Raji (cell line): ENCODE data around the gene MED29.

Experiments
- POLR2A ChIP-seq: IDR thresholded peaks from 2 replicates; pipeline ENCODE4 v1.6.1; 2011; ENCODE audit warnings: low read depth, low read length, control low read depth; ENCODE audit not compliant: insufficient read depth

The MED29 gene

GRCh38 chr19:39424934-39425333, 33.8 kb downstream of the MED29 start:
- no peak for TF ChIP-seq POLR2A

GRCh38 chr19:39425744-39426143, 34.6 kb downstream of the MED29 start:
- no peak for TF ChIP-seq POLR2A

GRCh38 chr19:39426170-39426569, 35.0 kb downstream of the MED29 start:
- no peak for TF ChIP-seq POLR2A

- no peak for TF ChIP-seq POLR2A
Observed at GRCh38 chr19:39427707-39428106, 36.5 kb downstream of the MED29 start.

- TF ChIP-seq POLR2A: no peak
Observed at GRCh38 chr19:39428283-39429112, 37.3 kb downstream of the MED29 start.

GRCh38 chr19:39430675-39431593, 39.8 kb downstream of the MED29 start:
- TF ChIP-seq POLR2A: peak; percentile 55; the same call in 1 of the 2 replicates

DNA sequence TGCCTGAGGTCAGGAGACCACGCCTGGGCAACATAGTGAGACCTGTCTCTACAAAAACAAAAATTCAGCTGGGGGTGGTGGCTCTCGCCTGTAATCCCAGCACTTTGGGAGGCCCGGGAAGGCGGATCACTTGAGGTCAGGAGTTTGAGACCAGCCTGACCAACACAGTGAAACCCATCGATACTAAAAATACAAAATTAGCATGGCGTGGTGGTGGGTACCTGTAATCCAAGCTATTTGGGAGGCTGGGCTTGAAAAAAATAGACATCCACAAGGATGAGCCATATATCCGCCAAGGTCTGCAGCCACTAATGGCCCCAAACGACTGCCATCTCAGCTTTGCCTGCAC, 41.5 kb downstream of the MED29 start:
- TF ChIP-seq POLR2A: no peak

DNA sequence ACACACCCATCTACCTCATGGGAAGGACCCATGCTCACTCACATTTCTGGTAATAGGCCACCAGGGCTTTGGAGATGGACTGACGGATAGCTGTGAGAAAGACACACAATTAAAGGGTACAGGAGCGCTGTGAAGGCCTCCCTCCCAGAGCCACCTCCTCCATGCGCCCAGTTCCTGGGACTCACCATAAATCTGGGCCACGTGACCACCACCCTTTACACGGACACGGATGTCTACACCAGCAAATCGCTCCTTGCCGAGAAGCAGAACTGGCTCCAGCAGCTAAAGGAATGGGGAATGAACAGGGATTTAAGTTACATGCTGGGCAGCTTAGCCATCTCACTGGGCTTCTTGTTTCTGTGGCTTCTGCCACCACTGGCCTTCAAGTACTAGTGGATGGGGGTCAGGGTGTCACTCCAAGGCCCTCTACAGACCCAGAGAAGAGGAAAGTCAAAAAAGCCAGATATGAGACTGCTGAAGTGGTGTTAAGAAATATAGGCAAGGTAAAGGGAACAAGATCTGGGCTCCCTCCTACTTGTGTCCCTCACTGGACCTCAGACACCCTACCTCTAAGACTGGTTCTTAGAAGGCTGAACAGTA, 42.4 kb downstream of the MED29 start:
- TF ChIP-seq POLR2A: no peak; the same call in 1 of the 2 replicates

DNA sequence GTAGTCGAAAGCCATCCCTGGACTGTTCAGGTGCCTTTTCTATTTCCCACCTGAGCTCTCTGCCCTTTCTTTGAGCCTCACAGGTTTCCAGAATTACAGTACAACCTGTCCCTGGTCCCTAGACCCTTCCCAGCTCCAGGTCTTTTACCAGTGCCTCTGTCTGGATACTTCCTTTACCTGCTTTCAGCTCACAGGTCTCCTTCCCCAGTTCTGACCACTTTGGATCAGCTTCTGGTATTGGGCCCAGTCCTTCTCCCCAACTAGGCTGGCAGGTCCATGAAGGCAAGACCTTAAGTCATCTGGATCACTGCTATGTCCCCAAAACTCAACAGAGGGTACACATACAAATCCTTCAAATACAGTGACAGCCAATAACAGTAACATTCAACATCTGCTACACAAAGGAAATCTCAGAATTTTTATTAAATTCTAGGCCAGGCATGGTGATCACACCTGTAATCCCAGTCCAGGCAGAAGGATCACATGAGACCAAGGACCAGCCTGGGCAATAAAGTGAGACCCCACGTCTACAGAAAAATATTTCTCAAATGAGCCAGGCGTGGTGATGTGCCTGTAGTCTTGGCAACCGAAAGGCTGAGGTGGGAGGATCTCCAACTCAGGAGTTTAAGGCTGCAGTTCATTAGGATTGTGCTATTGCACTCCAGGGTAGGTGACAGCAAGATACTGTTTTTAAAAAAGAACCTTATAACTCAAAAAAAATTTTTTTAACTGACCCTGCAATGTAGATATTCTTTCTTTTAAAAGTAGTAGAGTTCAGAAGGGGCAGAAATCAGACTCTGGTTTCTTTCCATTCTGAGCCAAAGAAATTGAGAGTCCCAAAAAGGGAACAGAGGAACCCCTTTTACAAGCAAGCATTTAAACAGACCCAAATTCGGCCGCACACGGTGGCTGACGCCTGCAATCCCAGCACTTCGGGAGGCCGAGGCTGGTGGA, 43.2 kb downstream of the MED29 start:
- TF ChIP-seq POLR2A: no peak

- peak; percentile 97 for TF ChIP-seq POLR2A
Observed at GRCh38 chr19:39435499-39436349, 44.5 kb downstream of the MED29 start, which contains the start of gene RPS16. TSS of gene RPS16 (minus strand) at chr19:39435949. CDS start at chr19:39435895, 54 bp downstream.

- TF ChIP-seq POLR2A: no peak
Observed at GRCh38 chr19:39436350-39436716, 45.2 kb downstream of the MED29 start.

GRCh38 chr19:39438270-39438934, 47.2 kb downstream of the MED29 start:
- TF ChIP-seq POLR2A: no peak
